ENCODE measurements around the gene ZBTB39. TPM values are rescaled to one million over a fixed set of nuclear protein-coding genes. Genes with fewer than 3 reads are reported as not detected.
"Not testable (repeated sequence)": the region's sequence is repeated elsewhere in the genome, so short reads cannot be mapped to it uniquely, and the experiment has no call there.

The ZBTB39 gene
- total and polyA plus RNA-seq, 4 donors, result 1.8 to 9.9 (median 3.0) TPM

- WGBS, result 97% methylated on average over 15 of the region's 15 CpGs
- DNase-seq (ENCODE audit: low spot score), result not testable (repeated sequence)
These were observed 40.2 kb downstream of the ZBTB39 start for GRCh38 chr12:56965997-56966642.

GRCh38 chr12:56965124-56965523 is 41.2 kb downstream of the ZBTB39 start:
- DNase-seq (ENCODE audit: low spot score); H3K4me1 ChIP-seq (ENCODE audit: control insufficient read depth in 4 of 4, insufficient read depth in 4 of 4, low read length in 3 of 4); H3K27me3 ChIP-seq (ENCODE audit: control insufficient read depth in 4 of 4, insufficient read depth in 4 of 4, low read length in 3 of 4); H3K4me3 ChIP-seq (ENCODE audit: low read depth in 1 of 3, low read length in 3 of 3); H3K27ac ChIP-seq (ENCODE audit: low read depth in 1 of 2, low read length in 2 of 2); H3K9me3 ChIP-seq (ENCODE audit: control insufficient read depth in 4 of 4, low read length in 3 of 4); H3K36me3 ChIP-seq (ENCODE audit: control insufficient read depth in 4 of 4, insufficient read depth in 3 of 4, low read depth in 1 of 4, low read length in 3 of 4); H3K9ac ChIP-seq (ENCODE audit: low read depth in 1 of 2, low read length in 2 of 2): not testable (repeated sequence)
- 88% methylated on average over 4 of the region's 4 CpGs for WGBS

More at GRCh38 chr12:56965997-56966642, 40.2 kb downstream of the ZBTB39 start:
- not testable (repeated sequence) for H3K36me3 ChIP-seq (ENCODE audit: control insufficient read depth in 4 of 4, insufficient read depth in 3 of 4, low read depth in 1 of 4, low read length in 3 of 4); H3K9me3 ChIP-seq (ENCODE audit: control insufficient read depth in 4 of 4, low read length in 3 of 4); H3K4me1 ChIP-seq (ENCODE audit: control insufficient read depth in 4 of 4, insufficient read depth in 4 of 4, low read length in 3 of 4); H3K4me3 ChIP-seq (ENCODE audit: low read depth in 1 of 3, low read length in 3 of 3); H3K27ac ChIP-seq (ENCODE audit: low read depth in 1 of 2, low read length in 2 of 2); H3K27me3 ChIP-seq (ENCODE audit: control insufficient read depth in 4 of 4, insufficient read depth in 4 of 4, low read length in 3 of 4); H3K9ac ChIP-seq (ENCODE audit: low read depth in 1 of 2, low read length in 2 of 2)

DNA sequence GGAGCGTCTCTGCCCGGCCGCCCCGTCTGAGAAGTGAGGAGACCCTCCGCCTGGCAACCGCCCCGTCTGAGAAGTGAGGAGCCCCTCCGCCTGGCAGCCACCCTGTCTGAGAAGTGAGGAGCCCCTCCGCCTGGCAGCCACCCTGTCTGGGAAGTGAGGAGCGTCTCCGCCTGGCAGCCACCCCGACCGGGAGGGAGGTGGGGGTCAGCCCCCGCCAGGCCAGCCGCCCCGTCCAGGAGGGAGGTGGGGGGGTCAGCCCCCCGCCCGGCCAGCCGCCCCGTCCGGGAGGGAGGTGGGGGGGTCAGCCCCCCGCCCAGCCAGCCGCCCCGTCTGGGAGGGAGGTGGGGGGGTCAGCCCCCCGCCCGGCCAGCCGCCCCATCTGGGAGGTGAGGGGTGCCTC is 42.8 kb downstream of the ZBTB39 start:
- DNase-seq (ENCODE audit: low spot score); H3K9me3 ChIP-seq (ENCODE audit: control insufficient read depth in 4 of 4, low read length in 3 of 4); H3K4me1 ChIP-seq (ENCODE audit: control insufficient read depth in 4 of 4, insufficient read depth in 4 of 4, low read length in 3 of 4); H3K27me3 ChIP-seq (ENCODE audit: control insufficient read depth in 4 of 4, insufficient read depth in 4 of 4, low read length in 3 of 4); H3K36me3 ChIP-seq (ENCODE audit: control insufficient read depth in 4 of 4, insufficient read depth in 3 of 4, low read depth in 1 of 4, low read length in 3 of 4); H3K9ac ChIP-seq (ENCODE audit: low read depth in 1 of 2, low read length in 2 of 2); H3K4me3 ChIP-seq (ENCODE audit: low read depth in 1 of 3, low read length in 3 of 3); H3K27ac ChIP-seq (ENCODE audit: low read depth in 1 of 2, low read length in 2 of 2): not testable (repeated sequence)
- WGBS, result 98% methylated on average over 23 of the region's 27 CpGs

DNA sequence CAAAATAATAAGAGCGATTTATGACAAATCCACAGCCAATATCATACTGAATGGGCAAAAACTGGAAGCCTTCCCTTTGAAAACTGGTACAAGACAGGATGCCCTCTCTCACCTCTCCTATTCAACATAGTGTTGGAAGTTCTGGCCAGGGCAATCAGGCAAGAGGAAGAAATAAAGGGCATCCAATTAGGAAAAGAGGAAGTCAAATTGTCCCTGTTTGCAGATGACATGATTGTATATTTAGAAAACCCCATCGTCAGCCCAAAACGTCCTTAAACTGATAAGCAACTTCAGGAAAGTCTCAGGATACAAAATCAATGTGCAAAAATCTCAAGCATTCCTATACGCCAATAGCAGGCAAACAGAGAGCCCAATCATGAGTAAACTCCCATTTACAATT is 44.1 kb downstream of the ZBTB39 start:
- H3K9me3 ChIP-seq (ENCODE audit: control insufficient read depth in 4 of 4, low read length in 3 of 4); H3K27me3 ChIP-seq (ENCODE audit: control insufficient read depth in 4 of 4, insufficient read depth in 4 of 4, low read length in 3 of 4); H3K9ac ChIP-seq (ENCODE audit: low read depth in 1 of 2, low read length in 2 of 2); DNase-seq (ENCODE audit: low spot score); H3K27ac ChIP-seq (ENCODE audit: low read depth in 1 of 2, low read length in 2 of 2); H3K36me3 ChIP-seq (ENCODE audit: control insufficient read depth in 4 of 4, insufficient read depth in 3 of 4, low read depth in 1 of 4, low read length in 3 of 4); H3K4me3 ChIP-seq (ENCODE audit: low read depth in 1 of 3, low read length in 3 of 3): not testable (repeated sequence)
- H3K4me1 ChIP-seq (ENCODE audit: control insufficient read depth in 4 of 4, insufficient read depth in 4 of 4, low read length in 3 of 4), result peaks cover 0 to 13% (median 10%) of the 10 kb centered on the region in 4 donors
- 76% methylated on average over 4 of the region's 4 CpGs for WGBS

DNA sequence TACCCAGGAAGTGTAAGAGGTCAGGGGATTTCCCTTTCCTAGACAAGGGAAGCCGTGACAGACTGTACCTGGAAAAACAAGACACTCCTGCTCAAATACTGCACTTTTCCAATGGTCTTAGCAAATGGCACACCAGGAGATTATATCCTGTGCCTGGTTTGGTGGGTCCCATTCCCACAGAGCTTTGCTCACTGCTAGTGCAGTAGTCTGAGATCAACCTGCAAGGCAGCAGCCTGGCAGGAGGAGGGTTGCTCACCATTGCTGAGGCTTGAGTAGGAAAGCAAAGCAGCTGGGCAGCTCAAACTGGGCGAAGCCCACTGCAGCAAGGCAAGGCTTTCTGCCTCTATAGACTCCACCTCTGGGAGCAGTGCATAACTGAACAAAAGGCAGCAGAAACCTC is 47.9 kb downstream of the ZBTB39 start:
- WGBS, result 55% methylated on average over 2 of the region's 2 CpGs
- no peaks in the 10 kb centered on the region for H3K9me3 ChIP-seq (ENCODE audit: control insufficient read depth in 4 of 4, low read length in 3 of 4)
- H3K4me3 ChIP-seq (ENCODE audit: low read depth in 1 of 3, low read length in 3 of 3), result peak overlapping the region in 1 of 3 donors; percentile 93
- H3K36me3 ChIP-seq (ENCODE audit: control insufficient read depth in 4 of 4, insufficient read depth in 3 of 4, low read depth in 1 of 4, low read length in 3 of 4), result peaks cover 0 to 20% (median 4%) of the 10 kb centered on the region in 4 donors
- no peak for DNase-seq (ENCODE audit: low spot score)
- H3K9ac ChIP-seq (ENCODE audit: low read depth in 1 of 2, low read length in 2 of 2), result no peak overlapping the region
- H3K4me1 ChIP-seq (ENCODE audit: control insufficient read depth in 4 of 4, insufficient read depth in 4 of 4, low read length in 3 of 4), result peaks cover 3 to 33% (median 25%) of the 10 kb centered on the region in 4 donors
- TF ChIP-seq, protein P1, sequence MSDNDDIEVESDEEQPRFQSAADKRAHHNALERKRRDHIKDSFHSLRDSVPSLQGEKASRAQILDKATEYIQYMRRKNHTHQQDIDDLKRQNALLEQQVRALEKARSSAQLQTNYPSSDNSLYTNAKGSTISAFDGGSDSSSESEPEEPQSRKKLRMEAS (IDR thresholded peaks at IDR 0.05), result no peak
- no peak for TF ChIP-seq GABPA (IDR thresholded peaks at IDR 0.05 in 1 of 2, conservative IDR thresholded peaks at IDR 0.05 in 1 of 2)
- TF ChIP-seq FOXA1 (IDR thresholded peaks at IDR 0.05), result no peak
- peak; percentile 7 for TF ChIP-seq ZBTB33 (IDR thresholded peaks at IDR 0.05)
- H3K27ac ChIP-seq (ENCODE audit: low read depth in 1 of 2, low read length in 2 of 2), result peak overlapping the region; percentile 81 to 84
- no peaks in the 10 kb centered on the region for H3K27me3 ChIP-seq (ENCODE audit: control insufficient read depth in 4 of 4, insufficient read depth in 4 of 4, low read length in 3 of 4)
